Gastroesophageal sphincter (tissue), 4 donors: ENCODE measurements around the gene MAP1B. TPM values are rescaled to one million over a fixed set of nuclear protein-coding genes. Genes with fewer than 3 reads are reported as not detected.

ENCODE experiments used
- ATAC-seq: fragments of 150-250 bp; one replicate; pipeline ENCODE4 v1.9.1; 2016; ENCODE audit warnings: mild to moderate bottlenecking, moderate library complexity
- H3K27ac ChIP-seq, 4 donors: fragments of 200-600 bp; sonication (generic) in 3 of 4; 1 replicate in 3 of 4; 2 replicates in 1 of 4; pipeline ENCODE4 v1.5.1; 2016 to 2019
- H3K27me3 ChIP-seq: fragments of 200-600 bp; sonication (generic); one replicate; pipeline ENCODE4 v1.5.1; 2019
- H3K36me3 ChIP-seq, 2 donors: fragments of 200-600 bp; sonication (generic); one replicate each; pipeline ENCODE4 v1.5.1; 2019; ENCODE audit warnings: control low read depth in 1 of 2
- H3K4me1 ChIP-seq, 3 donors: fragments of 200-600 bp; sonication (generic); 1 replicate in 2 of 3; 2 replicates in 1 of 3; pipeline ENCODE4 v1.5.1; 2016 to 2019; ENCODE audit warnings: control low read depth in 2 of 3
- H3K4me3 ChIP-seq, 2 donors: fragments of 200-600 bp; sonication (generic); one replicate each; pipeline ENCODE4 v1.5.1; 2019; ENCODE audit warnings: mild to moderate bottlenecking in 1 of 2, moderate library complexity in 1 of 2
- H3K9me3 ChIP-seq, 3 donors: fragments of 200-600 bp; sonication (generic); one replicate each; pipeline ENCODE4 v1.5.1; 2017 to 2019; ENCODE audit warnings: control low read depth in 2 of 3
- EP300 ChIP-seq: sonication (generic); formaldehyde crosslinking; IDR thresholded peaks from one replicate; pipeline ENCODE4 v1.6.1; 2017; ENCODE audit warnings: antibody characterized with exemption, mild to moderate bottlenecking
- POLR2A ChIP-seq, 2 donors: fragments of 450-650 bp; IDR thresholded peaks; one replicate each; pipeline ENCODE4 v1.6.1; 2017; ENCODE audit warnings: antibody characterized with exemption in 2 of 2, mild to moderate bottlenecking in 2 of 2, moderate library complexity in 1 of 2
- POLR2AphosphoS5 ChIP-seq: sonication (generic); formaldehyde crosslinking; IDR thresholded peaks from one replicate; pipeline ENCODE4 v1.6.1; 2017; ENCODE audit warnings: antibody characterized with exemption
- WGBS, 2 donors: methylation state at CpG; one replicate each; pipeline ENCODE4 v1.1.5; 2018; ENCODE audit warnings: low coverage in 1 of 2; 5-methylcytosine and 5-hydroxymethylcytosine counted together
- total RNA-seq, 4 donors: library from RNA; depleted of rRNA; stranded (reverse); fragments of >200 nt; gene quantifications; one replicate each; pipeline ENCODE4 v1.1.0, GENCODE V29; 2016
- TF ChIP-seq, protein P1 (sequence below), 4 experiments: fragments of 200-600 bp in 2 of 4; fragments of 450-650 bp in 2 of 4; sonication (generic) in 1 of 4; IDR thresholded peaks; one replicate each; pipeline ENCODE4 v1.5.1; 2017 to 2019; ENCODE audit warnings: antibody characterized with exemption in 4 of 4, mild to moderate bottlenecking in 2 of 4, moderate library complexity in 2 of 4

MAP1B gene
- total RNA-seq, 4 donors from 2014 or later: 601 to 1,344 (median 738) TPM

DNA sequence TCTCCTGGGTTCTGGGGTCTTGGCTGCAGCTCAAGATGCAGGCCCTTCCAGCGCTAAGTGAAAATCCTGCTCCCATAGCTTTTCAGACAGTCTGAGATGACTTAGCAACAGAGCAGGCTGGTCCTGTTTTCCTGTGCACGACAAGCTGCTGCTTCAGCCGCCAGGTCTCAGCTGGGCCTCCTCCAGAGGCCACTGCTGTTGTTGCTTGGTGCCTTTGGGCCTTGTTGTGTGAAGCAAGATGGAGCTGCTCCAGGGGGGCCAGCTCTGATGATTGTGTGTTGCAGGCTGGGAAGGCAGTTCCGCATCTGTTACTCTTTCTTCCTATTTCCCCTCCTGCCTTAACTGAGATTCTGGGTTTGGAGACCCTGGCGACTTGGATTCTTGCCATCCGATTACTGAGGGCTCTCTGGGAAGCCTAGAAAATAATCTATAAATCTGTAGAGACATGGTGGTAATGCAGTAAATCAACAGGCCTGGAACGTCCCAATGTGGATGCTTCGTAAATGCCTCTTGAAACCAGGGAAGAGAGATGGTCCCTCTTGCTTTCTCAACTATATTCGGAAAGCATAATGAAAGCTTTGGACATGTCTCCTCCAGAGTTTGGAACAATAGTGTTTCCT, 3.2 kb downstream of the MAP1B start:
- H3K4me1 ChIP-seq: peaks cover 0 to 72% (median 7%) of the 10 kb centered on the region in 3 donors
- H3K27ac ChIP-seq: peak overlapping the region; percentile 39 to 93 (median 66)
- H3K36me3 ChIP-seq: peaks cover 0 to 12% of the 10 kb centered on the region in 2 donors
- TF ChIP-seq, protein P1, sequence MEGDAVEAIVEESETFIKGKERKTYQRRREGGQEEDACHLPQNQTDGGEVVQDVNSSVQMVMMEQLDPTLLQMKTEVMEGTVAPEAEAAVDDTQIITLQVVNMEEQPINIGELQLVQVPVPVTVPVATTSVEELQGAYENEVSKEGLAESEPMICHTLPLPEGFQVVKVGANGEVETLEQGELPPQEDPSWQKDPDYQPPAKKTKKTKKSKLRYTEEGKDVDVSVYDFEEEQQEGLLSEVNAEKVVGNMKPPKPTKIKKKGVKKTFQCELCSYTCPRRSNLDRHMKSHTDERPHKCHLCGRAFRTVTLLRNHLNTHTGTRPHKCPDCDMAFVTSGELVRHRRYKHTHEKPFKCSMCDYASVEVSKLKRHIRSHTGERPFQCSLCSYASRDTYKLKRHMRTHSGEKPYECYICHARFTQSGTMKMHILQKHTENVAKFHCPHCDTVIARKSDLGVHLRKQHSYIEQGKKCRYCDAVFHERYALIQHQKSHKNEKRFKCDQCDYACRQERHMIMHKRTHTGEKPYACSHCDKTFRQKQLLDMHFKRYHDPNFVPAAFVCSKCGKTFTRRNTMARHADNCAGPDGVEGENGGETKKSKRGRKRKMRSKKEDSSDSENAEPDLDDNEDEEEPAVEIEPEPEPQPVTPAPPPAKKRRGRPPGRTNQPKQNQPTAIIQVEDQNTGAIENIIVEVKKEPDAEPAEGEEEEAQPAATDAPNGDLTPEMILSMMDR (IDR thresholded peaks at IDR 0.05): no peak
- TF ChIP-seq POLR2AphosphoS5: no peak
- no peak for TF ChIP-seq POLR2A (IDR thresholded peaks at IDR 0.05)
- no peak for TF ChIP-seq EP300
- H3K9me3 ChIP-seq: no peaks in the 10 kb centered on the region
- no peak for ATAC-seq
- H3K27me3 ChIP-seq: peaks cover 7% of the 10 kb centered on the region
- 49 to 80% methylated on average over 3 to 4 of the region's 9 CpGs for WGBS, 2 donors
- H3K4me3 ChIP-seq: peak overlapping the region in 1 of 2 donors; percentile 82

DNA sequence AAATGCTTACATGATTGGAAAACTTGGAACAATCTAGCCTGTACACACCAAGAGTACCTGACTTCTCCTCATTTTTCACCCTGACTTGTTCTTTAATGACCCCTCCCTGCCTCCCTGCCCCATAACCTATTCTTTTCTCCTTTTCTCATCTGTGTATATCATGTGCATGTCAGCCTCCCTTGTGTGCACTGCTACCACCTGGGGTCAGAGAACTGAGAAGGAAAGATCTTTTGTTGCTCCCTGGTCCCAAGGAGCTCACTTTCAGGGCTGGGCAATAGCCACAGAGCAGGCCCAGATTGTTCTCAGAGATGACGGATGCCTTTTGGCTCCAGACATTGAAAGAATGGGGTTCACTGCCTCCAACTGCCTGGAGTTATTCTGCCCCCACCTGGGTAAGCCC, 5.1 kb downstream of the MAP1B start:
- Histone ChIP-seq H3K27ac (peak overlapping the region in 3 of 4 donors; percentile 4 to 93 (median 5)), H3K4me3 (no peak overlapping the region), H3K9me3 (no peaks in the 10 kb centered on the region), H3K4me1 (peaks cover 0 to 62% (median 7%) of the 10 kb centered on the region in 3 donors), H3K36me3 (peaks cover 7 to 31% of the 10 kb centered on the region in 2 donors), H3K27me3 (peaks cover 1% of the 10 kb centered on the region)
- TF ChIP-seq EP300 (no peak), POLR2A (IDR thresholded peaks at IDR 0.05) (no peak), POLR2AphosphoS5 (no peak)
- TF ChIP-seq, protein P1 (IDR thresholded peaks at IDR 0.05): no peak
- no peak for ATAC-seq
- WGBS, 2 donors: no CpG with 5 or more reads among the region's 1 CpG

DNA sequence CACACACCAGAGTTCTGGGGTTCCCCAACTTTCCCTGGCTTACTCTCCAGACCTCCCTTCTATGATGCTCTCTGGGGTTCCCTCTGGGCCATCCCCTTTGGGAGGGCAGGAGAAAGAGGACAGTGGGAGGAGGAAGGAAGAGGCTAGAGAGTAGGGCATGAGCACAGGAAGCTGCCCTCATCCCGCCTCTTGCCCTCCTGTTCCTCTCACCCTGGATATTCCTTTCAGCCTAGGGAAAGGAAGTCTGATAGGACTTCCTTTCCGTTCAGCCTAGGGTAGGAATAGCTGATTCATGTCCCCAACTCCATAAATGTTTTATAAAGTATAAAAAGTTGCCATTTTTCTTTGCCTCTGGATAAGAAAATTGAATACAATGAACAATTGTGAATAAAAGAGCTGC, 7.4 kb downstream of the MAP1B start:
- H3K27ac ChIP-seq: no peak overlapping the region
- 85% methylated on average over 2 of the region's 2 CpGs; no CpG with 5 or more reads in 1 of the 2 donors for WGBS, 2 donors
- H3K4me3 ChIP-seq: no peak overlapping the region
- ATAC-seq: no peak
- peaks cover 7 to 54% of the 10 kb centered on the region in 2 donors for H3K36me3 ChIP-seq
- TF ChIP-seq, protein P1 (IDR thresholded peaks at IDR 0.05): no peak
- TF ChIP-seq EP300 (no peak), POLR2A (IDR thresholded peaks at IDR 0.05) (no peak), POLR2AphosphoS5 (no peak)
- H3K9me3 ChIP-seq: no peaks in the 10 kb centered on the region
- H3K4me1 ChIP-seq: peaks cover 0 to 53% (median 7%) of the 10 kb centered on the region in 3 donors
- H3K27me3 ChIP-seq: no peaks in the 10 kb centered on the region

DNA sequence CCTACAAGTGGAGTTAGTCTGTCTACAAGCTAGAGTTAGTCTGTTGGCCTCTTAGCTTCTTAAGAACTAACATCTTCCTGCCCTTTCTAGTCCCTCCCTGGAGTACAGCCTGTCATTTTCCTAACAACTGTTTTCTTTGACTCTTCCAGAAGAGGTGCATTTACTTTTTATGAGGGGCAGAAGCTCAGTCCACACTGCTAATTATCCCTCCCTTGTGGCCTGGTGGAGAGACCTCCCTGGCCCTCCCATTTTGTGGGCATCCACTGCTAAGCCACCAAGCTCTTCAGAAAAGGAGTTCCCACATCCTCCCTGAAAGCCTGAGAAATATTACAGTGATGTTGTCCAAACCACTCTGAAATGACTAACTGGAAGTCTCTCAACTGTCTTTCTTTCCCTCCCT, 8.0 kb downstream of the MAP1B start:
- H3K27me3 ChIP-seq: no peaks in the 10 kb centered on the region
- TF ChIP-seq EP300 (no peak), POLR2AphosphoS5 (no peak), POLR2A (IDR thresholded peaks at IDR 0.05) (no peak)
- TF ChIP-seq, protein P1 (IDR thresholded peaks at IDR 0.05): no peak
- H3K4me3 ChIP-seq: no peak overlapping the region
- H3K4me1 ChIP-seq: peaks cover 0 to 47% (median 7%) of the 10 kb centered on the region in 3 donors
- H3K36me3 ChIP-seq: peaks cover 7 to 60% of the 10 kb centered on the region in 2 donors
- H3K27ac ChIP-seq: peak overlapping the region in 1 of 4 donors; percentile 6
- no peaks in the 10 kb centered on the region for H3K9me3 ChIP-seq
- no peak for ATAC-seq

DNA sequence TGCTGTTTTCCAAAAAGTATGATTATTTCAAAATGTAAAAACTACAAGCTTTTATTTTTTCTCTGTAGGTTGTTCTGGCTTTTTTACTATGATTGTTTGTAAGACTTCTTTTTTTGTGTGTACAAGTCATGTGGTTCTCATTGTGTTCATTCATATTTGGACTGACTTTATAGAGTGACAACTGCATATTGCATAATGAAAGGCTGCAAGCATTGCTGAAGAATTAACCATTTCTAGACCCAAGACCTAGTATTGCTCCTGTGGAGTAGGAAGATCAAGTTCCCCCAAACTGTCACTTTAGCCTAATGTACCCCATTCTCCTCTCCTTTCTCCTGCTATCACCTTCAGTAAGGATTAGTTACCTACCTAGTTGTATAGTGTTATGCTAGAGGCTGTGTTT, 10.0 kb downstream of the MAP1B start:
- no peak for ATAC-seq
- no peaks in the 10 kb centered on the region for H3K9me3 ChIP-seq
- no peaks in the 10 kb centered on the region for H3K27me3 ChIP-seq
- H3K36me3 ChIP-seq: peaks cover 7 to 74% of the 10 kb centered on the region in 2 donors
- no peak overlapping the region for H3K4me3 ChIP-seq
- no peak overlapping the region for H3K27ac ChIP-seq
- peaks cover 3 to 43% (median 7%) of the 10 kb centered on the region in 3 donors for H3K4me1 ChIP-seq
- TF ChIP-seq POLR2AphosphoS5: no peak
- no peak for TF ChIP-seq POLR2A (IDR thresholded peaks at IDR 0.05)
- TF ChIP-seq EP300: no peak
- TF ChIP-seq, protein P1 (IDR thresholded peaks at IDR 0.05): no peak
